Neural progenitor cell (in vitro differentiated cells): ENCODE results near the gene SLC35E1. TPM values are rescaled to one million over a fixed set of nuclear protein-coding genes. Genes with fewer than 3 reads are reported as not detected.

Source experiments
- DNase-seq: peaks from one replicate; pipeline ENCODE4 v3.0.0-alpha.2; 2016; ENCODE audit warnings: low spot score
- H2AFZ ChIP-seq: fragments of 200-600 bp; sonication (generic); replicated peaks from 2 replicates; pipeline ENCODE4 v1.6.1; 2016; ENCODE audit warnings: antibody characterized with exemption
- H3F3A ChIP-seq: fragments of 200-600 bp; sonication (generic); 2 replicates; pipeline ENCODE4 v1.6.1; 2016; ENCODE audit warnings: antibody characterized with exemption, low read depth
- H3K27ac ChIP-seq: fragments of 200-600 bp; sonication (generic); 2 replicates; pipeline ENCODE4 v1.5.1; 2016; ENCODE audit warnings: mild to moderate bottlenecking
- H3K27me3 ChIP-seq: fragments of 200-600 bp; sonication (generic); 2 replicates; pipeline ENCODE4 v1.6.1; 2016; ENCODE audit warnings: mild to moderate bottlenecking, moderate library complexity
- H3K36me3 ChIP-seq: fragments of 200-600 bp; sonication (generic); 2 replicates; pipeline ENCODE4 v1.5.1; 2016
- H3K4me1 ChIP-seq: fragments of 200-600 bp; sonication (generic); 2 replicates; pipeline ENCODE4 v1.6.1; 2016; ENCODE audit warnings: mixed run types
- H3K4me2 ChIP-seq: fragments of 200-600 bp; sonication (generic); 2 replicates; pipeline ENCODE4 v1.6.1; 2016
- H3K4me3 ChIP-seq: fragments of 200-600 bp; sonication (generic); 2 replicates; pipeline ENCODE4 v1.5.1; 2016
- H3K79me2 ChIP-seq: fragments of 200-600 bp; sonication (generic); 2 replicates; pipeline ENCODE4 v1.6.1; 2016; ENCODE audit warnings: low read depth
- H3K9ac ChIP-seq: fragments of 200-600 bp; sonication (generic); 2 replicates; pipeline ENCODE4 v1.6.1; 2016
- H3K9me3 ChIP-seq: fragments of 200-600 bp; sonication (generic); 2 replicates; pipeline ENCODE4 v1.5.1; 2016; ENCODE audit warnings: low read depth
- H4K20me1 ChIP-seq: fragments of 200-600 bp; sonication (generic); 2 replicates; pipeline ENCODE4 v1.6.1; 2016; ENCODE audit warnings: low read depth
- H3K27ac Mint-ChIP-seq: 3 replicates; pipeline ENCODE4 v1.8.0; 2021; ENCODE audit warnings: mixed read lengths
- H3K27me3 Mint-ChIP-seq: 2 replicates; pipeline ENCODE4 v1.8.0; 2022; ENCODE audit warnings: low read depth, mild to moderate bottlenecking, inconsistent platforms, moderate library complexity, mixed read lengths; ENCODE audit not compliant: insufficient read depth
- H3K36me3 Mint-ChIP-seq: 3 replicates; pipeline ENCODE4 v1.8.0; 2021; ENCODE audit warnings: mixed read lengths
- H3K4me1 Mint-ChIP-seq: 3 replicates; pipeline ENCODE4 v1.8.0; 2021; ENCODE audit warnings: mixed read lengths
- H3K4me3 Mint-ChIP-seq: 3 replicates; pipeline ENCODE4 v1.8.0; 2021; ENCODE audit warnings: mild to moderate bottlenecking, moderate library complexity, mixed read lengths
- H3K9me3 Mint-ChIP-seq: 3 replicates; pipeline ENCODE4 v1.8.0; 2020; ENCODE audit warnings: mixed read lengths
- EZH2 ChIP-seq: fragments of 200-600 bp; sonication (generic); IDR thresholded peaks from 2 replicates; pipeline ENCODE4 v1.6.1; 2017; ENCODE audit warnings: antibody characterized with exemption, mild to moderate bottlenecking, moderate library complexity
- EZH2phosphoT487 ChIP-seq: fragments of 200-600 bp; sonication (generic); IDR thresholded peaks from 2 replicates; pipeline ENCODE4 v1.6.1; 2017; ENCODE audit warnings: antibody characterized with exemption
- total RNA-seq: library from RNA; depleted of rRNA; stranded (reverse); fragments of >200 nt; gene quantifications from 2 replicates; pipeline ENCODE4 v1.2.3, GENCODE V29; 2015; ENCODE audit warnings: low replicate concordance
- TF ChIP-seq, protein P1 (sequence below): fragments of 200-600 bp; sonication (generic); IDR thresholded peaks from 2 replicates; pipeline ENCODE4 v1.5.1; 2017; ENCODE audit warnings: antibody characterized with exemption, mild to moderate bottlenecking

SLC35E1 gene
- total RNA-seq, 1 donor from 2014 or later, result 16.4 TPM

GRCh38 chr19:16562608-16563025 is 9.6 kb downstream of the SLC35E1 start:
- Histone ChIP-seq H3K27ac (no peak overlapping the region), H3K27me3 (no peaks in the 10 kb centered on the region), H3K4me1 (no peaks in the 10 kb centered on the region), H3K9me3 (no peaks in the 10 kb centered on the region), H3K4me2 (no peak overlapping the region), H3F3A (no peaks in the 10 kb centered on the region), H4K20me1 (no peaks in the 10 kb centered on the region), H3K79me2 (no peaks in the 10 kb centered on the region), H3K4me3 (no peak overlapping the region), H3K36me3 (no peaks in the 10 kb centered on the region), H3K9ac (no peak overlapping the region), H2AFZ (no peak overlapping the region)
- TF ChIP-seq EZH2phosphoT487 (no peak), EZH2 (no peak)
- TF ChIP-seq, protein P1, sequence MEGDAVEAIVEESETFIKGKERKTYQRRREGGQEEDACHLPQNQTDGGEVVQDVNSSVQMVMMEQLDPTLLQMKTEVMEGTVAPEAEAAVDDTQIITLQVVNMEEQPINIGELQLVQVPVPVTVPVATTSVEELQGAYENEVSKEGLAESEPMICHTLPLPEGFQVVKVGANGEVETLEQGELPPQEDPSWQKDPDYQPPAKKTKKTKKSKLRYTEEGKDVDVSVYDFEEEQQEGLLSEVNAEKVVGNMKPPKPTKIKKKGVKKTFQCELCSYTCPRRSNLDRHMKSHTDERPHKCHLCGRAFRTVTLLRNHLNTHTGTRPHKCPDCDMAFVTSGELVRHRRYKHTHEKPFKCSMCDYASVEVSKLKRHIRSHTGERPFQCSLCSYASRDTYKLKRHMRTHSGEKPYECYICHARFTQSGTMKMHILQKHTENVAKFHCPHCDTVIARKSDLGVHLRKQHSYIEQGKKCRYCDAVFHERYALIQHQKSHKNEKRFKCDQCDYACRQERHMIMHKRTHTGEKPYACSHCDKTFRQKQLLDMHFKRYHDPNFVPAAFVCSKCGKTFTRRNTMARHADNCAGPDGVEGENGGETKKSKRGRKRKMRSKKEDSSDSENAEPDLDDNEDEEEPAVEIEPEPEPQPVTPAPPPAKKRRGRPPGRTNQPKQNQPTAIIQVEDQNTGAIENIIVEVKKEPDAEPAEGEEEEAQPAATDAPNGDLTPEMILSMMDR, result no peak
- no peaks in the 10 kb centered on the region for H3K4me1 Mint-ChIP-seq
- no peak overlapping the region for H3K27ac Mint-ChIP-seq
- no peak overlapping the region for H3K4me3 Mint-ChIP-seq
- DNase-seq, result no peak
- peaks cover 25% of the 10 kb centered on the region for H3K36me3 Mint-ChIP-seq
- no peaks in the 10 kb centered on the region for H3K27me3 Mint-ChIP-seq
- H3K9me3 Mint-ChIP-seq, result no peaks in the 10 kb centered on the region

DNA sequence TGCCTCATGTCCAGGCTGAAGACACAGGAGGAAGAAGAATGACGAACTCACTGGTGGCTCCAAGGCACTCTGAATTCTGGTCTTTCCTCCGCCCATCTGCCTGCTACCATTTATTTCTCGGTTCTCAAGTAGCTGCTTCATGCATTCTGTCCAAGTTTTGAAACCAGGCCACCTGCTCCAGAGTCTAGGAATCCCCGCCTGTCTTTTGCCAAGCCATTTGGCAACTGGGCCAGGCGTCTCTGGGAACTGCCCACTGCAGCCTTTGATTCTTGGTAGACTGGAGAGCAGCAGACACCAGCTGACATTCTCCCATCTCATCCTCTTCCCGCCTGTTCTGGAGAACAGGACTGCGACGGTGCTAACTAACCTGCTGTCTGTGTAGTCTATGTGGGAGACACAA is 10.8 kb downstream of the SLC35E1 start:
- no peaks in the 10 kb centered on the region for H3K9me3 ChIP-seq
- H3K4me1 ChIP-seq, result no peaks in the 10 kb centered on the region
- H3F3A ChIP-seq, result no peaks in the 10 kb centered on the region
- Mint-ChIP-seq H3K27me3 (no peaks in the 10 kb centered on the region), H3K9me3 (no peaks in the 10 kb centered on the region), H3K4me1 (no peaks in the 10 kb centered on the region), H3K27ac (no peak overlapping the region), H3K36me3 (peaks cover 19% of the 10 kb centered on the region), H3K4me3 (no peak overlapping the region)
- no peaks in the 10 kb centered on the region for H3K79me2 ChIP-seq
- H2AFZ ChIP-seq, result no peak overlapping the region
- no peak overlapping the region for H3K4me3 ChIP-seq
- no peak for DNase-seq
- H4K20me1 ChIP-seq, result no peaks in the 10 kb centered on the region
- H3K27me3 ChIP-seq, result no peaks in the 10 kb centered on the region
- no peaks in the 10 kb centered on the region for H3K36me3 ChIP-seq
- no peak overlapping the region for H3K27ac ChIP-seq
- TF ChIP-seq, protein P1, result no peak
- TF ChIP-seq EZH2phosphoT487 (no peak), EZH2 (no peak)
- H3K4me2 ChIP-seq, result no peak overlapping the region
- H3K9ac ChIP-seq, result no peak overlapping the region

DNA sequence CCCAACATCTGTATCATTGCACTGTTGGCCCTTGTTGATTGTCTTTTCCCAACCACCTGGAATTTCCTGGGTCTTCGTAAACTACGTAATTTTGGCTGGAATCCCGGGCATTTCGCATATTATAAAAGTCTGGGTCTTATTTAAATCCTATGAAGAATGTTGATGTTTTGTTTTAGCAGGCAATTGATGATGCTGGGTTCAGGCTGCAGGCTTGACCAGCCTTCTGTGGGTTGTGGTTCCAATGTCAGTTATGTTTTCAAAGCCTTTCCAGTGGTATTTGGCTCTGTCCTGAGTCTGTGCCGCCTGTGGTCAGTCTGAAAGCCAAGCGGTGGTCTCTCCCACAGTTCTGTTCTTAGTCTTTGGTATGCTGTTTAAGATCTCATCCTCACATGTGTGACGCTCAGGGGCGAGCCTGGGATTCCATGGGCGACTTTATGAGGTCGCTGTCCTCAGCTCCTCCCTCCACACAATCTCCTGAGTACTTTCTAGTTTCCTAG is 12.4 kb downstream of the SLC35E1 start:
- Mint-ChIP-seq H3K27me3 (no peaks in the 10 kb centered on the region), H3K4me3 (no peak overlapping the region), H3K9me3 (no peaks in the 10 kb centered on the region), H3K36me3 (peaks cover 14% of the 10 kb centered on the region), H3K27ac (no peak overlapping the region), H3K4me1 (no peaks in the 10 kb centered on the region)
- no peaks in the 10 kb centered on the region for H3K9me3 ChIP-seq
- no peaks in the 10 kb centered on the region for H3K4me1 ChIP-seq
- no peaks in the 10 kb centered on the region for H4K20me1 ChIP-seq
- TF ChIP-seq, protein P1, result no peak
- H3K27ac ChIP-seq, result no peak overlapping the region
- no peak overlapping the region for H3K4me2 ChIP-seq
- H3F3A ChIP-seq, result no peaks in the 10 kb centered on the region
- no peak overlapping the region for H3K4me3 ChIP-seq
- H2AFZ ChIP-seq, result no peak overlapping the region
- no peak for DNase-seq
- H3K9ac ChIP-seq, result no peak overlapping the region
- no peaks in the 10 kb centered on the region for H3K36me3 ChIP-seq
- H3K79me2 ChIP-seq, result no peaks in the 10 kb centered on the region
- no peaks in the 10 kb centered on the region for H3K27me3 ChIP-seq
